ENCODE data around the gene ADRM1.

The ADRM1 gene

GRCh38 chr20:62326959-62327725, 24.3 kb downstream of the ADRM1 start:
- no peak for DNase-seq

- no peak for DNase-seq
These were observed 25.1 kb downstream of the ADRM1 start for GRCh38 chr20:62327726-62328495.

- no peak for DNase-seq
These were observed 26.0 kb downstream of the ADRM1 start for GRCh38 chr20:62328684-62329388.

GRCh38 chr20:62329389-62330377, 26.9 kb downstream of the ADRM1 start:
- DNase-seq, result no peak

- DNase-seq, result no peak
These were observed 27.9 kb downstream of the ADRM1 start for GRCh38 chr20:62330576-62331317.

GRCh38 chr20:62331347-62331746, 28.6 kb downstream of the ADRM1 start:
- no peak for DNase-seq

GRCh38 chr20:62332421-62332820, 29.6 kb downstream of the ADRM1 start:
- no peak for DNase-seq

GRCh38 chr20:62332989-62333819, 30.4 kb downstream of the ADRM1 start:
- DNase-seq, result no peak

GRCh38 chr20:62333820-62334595, 31.2 kb downstream of the ADRM1 start:
- DNase-seq, result no peak

GRCh38 chr20:62334881-62335280, 32.1 kb downstream of the ADRM1 start:
- DNase-seq, result no peak

GRCh38 chr20:62335532-62335931, 32.7 kb downstream of the ADRM1 start:
- DNase-seq, result no peak

- DNase-seq, result no peak
These were observed 33.5 kb downstream of the ADRM1 start for GRCh38 chr20:62336329-62336728.

GRCh38 chr20:62336775-62337557, 34.2 kb downstream of the ADRM1 start:
- no peak for DNase-seq

GRCh38 chr20:62337558-62338293, 34.9 kb downstream of the ADRM1 start:
- no peak for DNase-seq

GRCh38 chr20:62338294-62338620, 35.5 kb downstream of the ADRM1 start:
- DNase-seq, result no peak

- no peak for DNase-seq
These were observed 36.9 kb downstream of the ADRM1 start for GRCh38 chr20:62339647-62340062.

GRCh38 chr20:62342910-62343309, 40.1 kb downstream of the ADRM1 start:
- no peak for DNase-seq

- no peak for DNase-seq
These were observed 41.3 kb downstream of the ADRM1 start for GRCh38 chr20:62344092-62344491.

All from CD4-positive, alpha-beta T cell treated with Interleukin-6 for 4 hours (primary cell).